ENCODE results near the gene LMBR1.

- no peak for TF ChIP-seq YY1 (IDR thresholded peaks at IDR 0.05; ENCODE audit: insufficient read depth, insufficient read length)
- no peak for TF ChIP-seq ZNF274 (IDR thresholded peaks at IDR 0.05; ENCODE audit: low read depth, low read length)
These were observed 27.5 kb downstream of the LMBR1 start for GRCh38 chr7:156865493-156865892.

All from NT2/D1 (cell line).